MM.1S (cell line): Measurements from ENCODE around the gene GRPR.

Source experiments
- DNase-seq: peaks from one replicate; pipeline ENCODE4 v3.0.0-alpha.2; 2015
- H2AFZ ChIP-seq: fragments of 300-600 bp; sonication (generic); 2 replicates; pipeline ENCODE4 v1.6.0; 2016; ENCODE audit warnings: antibody characterized with exemption, low read length
- H3F3A ChIP-seq: fragments of 300-600 bp; sonication (generic); 2 replicates; pipeline ENCODE4 v1.6.1; 2016; ENCODE audit warnings: mild to moderate bottlenecking, antibody characterized with exemption, low read length, moderate library complexity, mixed read lengths; ENCODE audit not compliant: insufficient read depth
- H3K27ac ChIP-seq: fragments of 300-600 bp; sonication (generic); 2 replicates; pipeline ENCODE4 v1.5.1; 2016; ENCODE audit warnings: mild to moderate bottlenecking, low read length
- H3K27me3 ChIP-seq: fragments of 300-600 bp; sonication (generic); replicated peaks from 2 replicates; pipeline ENCODE4 v1.6.0; 2016; ENCODE audit warnings: low read length; ENCODE audit not compliant: insufficient read depth
- H3K36me3 ChIP-seq: fragments of 300-600 bp; sonication (generic); replicated peaks from 2 replicates; pipeline ENCODE4 v1.6.1; 2016; ENCODE audit warnings: mild to moderate bottlenecking, low read length, mixed read lengths; ENCODE audit not compliant: insufficient read depth
- H3K4me1 ChIP-seq: fragments of 300-600 bp; sonication (generic); 2 replicates; pipeline ENCODE4 v1.6.1; 2016; ENCODE audit warnings: low read length, mixed read lengths
- H3K4me2 ChIP-seq: fragments of 300-600 bp; sonication (generic); 2 replicates; pipeline ENCODE4 v1.6.0; 2016; ENCODE audit warnings: low read depth, low read length
- H3K4me3 ChIP-seq: fragments of 300-600 bp; sonication (generic); 2 replicates; pipeline ENCODE4 v1.5.1; 2016; ENCODE audit warnings: low read length, mixed read lengths
- H3K79me2 ChIP-seq: fragments of 300-600 bp; sonication (generic); 2 replicates; pipeline ENCODE4 v1.6.1; 2016; ENCODE audit warnings: mixed run types, low read length, mixed read lengths
- H3K9ac ChIP-seq: fragments of 300-600 bp; sonication (generic); 2 replicates; pipeline ENCODE4 v1.6.1; 2016; ENCODE audit warnings: low read length, mixed read lengths
- H3K9me2 ChIP-seq: fragments of 300-600 bp; sonication (generic); replicated peaks from 2 replicates; pipeline ENCODE4 v1.6.1; 2016; ENCODE audit warnings: mild to moderate bottlenecking, low read length, mixed read lengths; ENCODE audit not compliant: insufficient read depth
- H3K9me3 ChIP-seq: fragments of 300-600 bp; sonication (generic); replicated peaks from 2 replicates; pipeline ENCODE4 v1.6.1; 2016; ENCODE audit warnings: mild to moderate bottlenecking, low read length, mixed read lengths; ENCODE audit not compliant: insufficient read depth
- H4K20me1 ChIP-seq: fragments of 300-600 bp; sonication (generic); 2 replicates; pipeline ENCODE4 v1.6.1; 2016; ENCODE audit warnings: mild to moderate bottlenecking, low read length, moderate library complexity, mixed read lengths; ENCODE audit not compliant: insufficient read depth
- CTCF ChIP-seq: fragments of 300-600 bp; sonication (generic); IDR thresholded peaks from 2 replicates; pipeline ENCODE4 v1.5.1; 2016; ENCODE audit warnings: antibody characterized with exemption, low read length, mixed read lengths
- EZH2 ChIP-seq: fragments of 300-600 bp; sonication (generic); optimal IDR thresholded peaks from 2 replicates; pipeline ENCODE3; 2017; ENCODE audit warnings: low read depth, mild to moderate bottlenecking, antibody characterized with exemption, low read length, mixed read lengths
- EZH2phosphoT487 ChIP-seq: fragments of 300-600 bp; sonication (generic); IDR thresholded peaks from 2 replicates; pipeline ENCODE4 v1.6.1; 2018; ENCODE audit warnings: antibody characterized with exemption, low read length

The GRPR gene

DNA sequence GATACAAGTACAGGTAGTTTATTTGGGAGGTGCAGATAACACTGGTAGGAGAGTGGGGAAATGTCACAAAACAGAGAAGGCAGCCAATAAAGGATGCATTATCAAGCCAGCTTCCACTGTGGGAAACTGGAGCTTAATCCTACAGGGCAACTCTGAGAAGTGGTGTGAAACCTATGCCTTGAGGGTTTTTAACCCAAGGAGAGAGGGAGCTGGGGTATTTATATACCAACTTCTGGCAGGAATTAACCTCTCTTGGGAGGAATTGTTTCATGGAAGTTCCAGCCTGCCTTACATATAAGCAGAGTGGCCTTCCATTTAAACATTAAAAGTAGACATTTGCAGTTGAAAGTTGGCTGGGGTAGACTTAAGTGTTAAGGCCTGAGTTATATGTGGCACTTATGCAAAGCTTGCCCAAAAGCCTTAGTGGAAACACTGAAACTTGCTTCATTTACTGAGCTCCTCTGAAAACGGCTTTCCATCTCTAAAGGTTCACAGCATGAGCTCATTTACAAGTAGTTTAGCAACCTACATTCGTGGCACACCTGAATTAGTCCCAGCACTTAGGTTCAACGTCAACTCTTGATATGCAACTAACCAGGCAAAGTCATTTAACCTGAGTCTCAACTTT is 63.1 kb downstream of the GRPR start:
- Histone ChIP-seq H3K9ac (no peak overlapping the region), H2AFZ (no peak overlapping the region), H3K9me3 (no peaks in the 10 kb centered on the region), H3K4me1 (no peaks in the 10 kb centered on the region), H3K4me3 (no peak overlapping the region), H3K36me3 (no peaks in the 10 kb centered on the region), H4K20me1 (no peaks in the 10 kb centered on the region), H3F3A (no peaks in the 10 kb centered on the region), H3K27ac (no peak overlapping the region), H3K9me2 (no peaks in the 10 kb centered on the region), H3K4me2 (no peak overlapping the region), H3K27me3 (no peaks in the 10 kb centered on the region), H3K79me2 (no peaks in the 10 kb centered on the region)
- DNase-seq = no peak
- TF ChIP-seq EZH2phosphoT487 (no peak), EZH2 (no peak), CTCF (no peak)

DNA sequence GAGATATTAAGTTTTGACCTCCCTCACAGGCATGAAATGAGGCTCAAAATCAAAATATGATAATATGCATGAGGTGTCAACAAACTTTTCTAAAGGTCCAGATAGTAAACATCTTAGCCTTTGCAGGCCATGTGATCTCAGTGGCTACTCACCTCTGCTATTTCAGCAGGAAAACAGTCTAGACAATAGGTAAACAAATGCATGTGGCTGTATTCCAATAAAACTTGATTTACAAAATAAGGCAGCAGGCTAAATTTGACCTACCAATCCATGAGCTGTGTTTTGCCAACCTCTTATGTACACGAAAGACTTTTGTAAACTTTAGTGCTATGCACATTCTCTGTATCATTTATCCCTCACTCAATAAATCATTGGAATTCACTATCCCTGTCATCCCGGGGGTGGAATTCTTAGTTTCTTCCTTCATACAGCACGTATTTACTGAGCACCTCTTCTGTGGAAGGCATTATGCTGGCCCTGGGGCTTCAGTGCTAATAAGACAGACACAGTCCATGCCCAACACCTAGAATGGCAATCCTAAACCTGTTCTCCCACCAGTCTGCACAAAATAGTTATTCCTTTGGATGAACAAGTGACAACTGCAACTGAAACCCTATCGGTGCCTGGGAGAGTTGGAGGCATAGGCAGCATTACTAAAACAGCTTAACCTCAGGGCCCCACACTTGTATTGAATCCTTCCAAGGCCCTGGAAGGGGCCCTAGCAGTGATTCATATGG is 63.8 kb downstream of the GRPR start:
- Histone ChIP-seq H3K9me2 (no peaks in the 10 kb centered on the region), H3K36me3 (no peaks in the 10 kb centered on the region), H2AFZ (no peak overlapping the region), H3K27ac (no peak overlapping the region), H3K9ac (no peak overlapping the region), H3K9me3 (no peaks in the 10 kb centered on the region), H4K20me1 (no peaks in the 10 kb centered on the region), H3K79me2 (no peaks in the 10 kb centered on the region), H3K4me3 (no peak overlapping the region), H3F3A (no peaks in the 10 kb centered on the region), H3K27me3 (no peaks in the 10 kb centered on the region), H3K4me2 (no peak overlapping the region), H3K4me1 (no peaks in the 10 kb centered on the region)
- TF ChIP-seq EZH2 = no peak
- TF ChIP-seq CTCF = no peak
- no peak for TF ChIP-seq EZH2phosphoT487
- no peak for DNase-seq

DNA sequence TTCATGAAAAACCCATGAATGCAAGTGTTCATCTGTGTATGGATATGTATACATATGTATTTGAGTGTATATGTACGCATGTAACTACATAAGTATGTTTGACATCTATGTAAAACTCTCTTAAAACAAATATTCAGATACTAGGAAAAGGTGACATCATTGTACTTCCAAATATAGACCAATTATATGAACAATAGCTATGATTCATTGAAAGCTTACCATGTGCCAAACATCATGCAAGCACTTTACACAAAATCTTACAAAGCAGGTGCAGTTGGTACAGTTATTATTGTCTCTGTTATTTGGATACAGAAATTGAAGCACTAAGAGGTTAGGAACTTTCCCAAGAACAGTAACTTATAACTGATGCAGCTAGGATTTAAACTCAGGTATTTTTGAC is 65.3 kb downstream of the GRPR start:
- H3K9ac ChIP-seq = no peak overlapping the region
- H4K20me1 ChIP-seq = no peaks in the 10 kb centered on the region
- H3K4me3 ChIP-seq = no peak overlapping the region
- no peaks in the 10 kb centered on the region for H3K9me3 ChIP-seq
- H3F3A ChIP-seq = no peaks in the 10 kb centered on the region
- H3K79me2 ChIP-seq = no peaks in the 10 kb centered on the region
- no peak for DNase-seq
- H3K27me3 ChIP-seq = no peaks in the 10 kb centered on the region
- TF ChIP-seq EZH2phosphoT487 (no peak), CTCF (no peak), EZH2 (no peak)
- H3K4me2 ChIP-seq = no peak overlapping the region
- H3K9me2 ChIP-seq = no peaks in the 10 kb centered on the region
- H2AFZ ChIP-seq = no peak overlapping the region
- no peak overlapping the region for H3K27ac ChIP-seq
- H3K4me1 ChIP-seq = no peaks in the 10 kb centered on the region
- no peaks in the 10 kb centered on the region for H3K36me3 ChIP-seq
